ENCODE results near the gene GMFB. TPM values are rescaled to one million over a fixed set of nuclear protein-coding genes. Genes with fewer than 3 reads are reported as not detected.

Gene GMFB
- total and polyA plus RNA-seq, 2 donors (not counting 3 experiments of a cell fraction or from before 2014, with no cell fraction given): 10.1 to 52.0 TPM

GRCh38 chr14:54475911-54476310, 12.9 kb downstream of the GMFB start:
- TF ChIP-seq POLR2A (IDR thresholded peaks at IDR 0.05; ENCODE audit: low read depth, low read length): no peak
- no peak for TF ChIP-seq GATA2 (IDR thresholded peaks at IDR 0.05; ENCODE audit: insufficient read depth, insufficient read length, low read depth, low read length)
- no peak for TF ChIP-seq JUN (IDR thresholded peaks at IDR 0.05; ENCODE audit: borderline replicate concordance, insufficient read depth, insufficient read length, low read depth)
- TF ChIP-seq FOS (IDR thresholded peaks at IDR 0.05; ENCODE audit: borderline replicate concordance, insufficient read depth, low read length): no peak
- TF ChIP-seq CTCF (IDR thresholded peaks at IDR 0.05; ENCODE audit: extremely low read depth in 1 of 2, insufficient read depth in 1 of 2, low read depth in 1 of 2, low read length in 2 of 2): no peak
- TF ChIP-seq MAX (IDR thresholded peaks at IDR 0.05; ENCODE audit: insufficient read depth, insufficient read length): no peak
- TF ChIP-seq EZH2 (IDR thresholded peaks at IDR 0.05; ENCODE audit: borderline replicate concordance, low read depth, low read length, severe bottlenecking): no peak
- TF ChIP-seq POLR2AphosphoS5 (IDR thresholded peaks at IDR 0.05; ENCODE audit: insufficient read depth, low read depth, low read length): no peak
- no peak for TF ChIP-seq MYC (IDR thresholded peaks at IDR 0.05; ENCODE audit: low read depth, low read length)
- Histone ChIP-seq H3K9me1 (replicated peaks; ENCODE audit: control insufficient read depth, extremely low read depth, insufficient read depth, low read length) (no peaks in the 10 kb centered on the region), H3K9me3 (replicated peaks; ENCODE audit: control insufficient read depth, insufficient read depth, low read length) (no peaks in the 10 kb centered on the region), H3K27me3 (ENCODE audit: control insufficient read depth in 2 of 2, insufficient read depth in 2 of 2, low read length in 2 of 2) (no peaks in the 10 kb centered on the region), H3K9ac (replicated peaks; ENCODE audit: extremely low read depth, insufficient read depth, low read length) (no peak overlapping the region), H3K4me1 (ENCODE audit: control insufficient read depth, extremely low read depth, insufficient read depth, low read length) (no peaks in the 10 kb centered on the region), H3K79me2 (ENCODE audit: control insufficient read depth, insufficient read depth, low read length) (no peaks in the 10 kb centered on the region), H3K4me3 (replicated peaks in 1 of 3; ENCODE audit: insufficient read depth in 1 of 3, low read depth in 1 of 3, low read length in 3 of 3) (no peak overlapping the region), H3K36me3 (ENCODE audit: control insufficient read depth in 2 of 2, extremely low read depth in 1 of 2, insufficient read depth in 2 of 2, low read length in 2 of 2) (peaks cover 0 to 2% of the 10 kb centered on the region in 2 experiments), H3K27ac (ENCODE audit: insufficient read depth, low read depth, low read length) (no peak overlapping the region), H2AFZ (ENCODE audit: low read depth, low read length) (no peak overlapping the region), H3K4me2 (ENCODE audit: insufficient read depth, low read length) (no peak overlapping the region), H4K20me1 (replicated peaks; ENCODE audit: control insufficient read depth, extremely low read depth, insufficient read depth, low read length) (no peaks in the 10 kb centered on the region)
- ChIA-PET POLR2A (no interaction called here), CTCF (no interaction called here)
- no peak for FAIRE-seq
- no TSS peak for BruUV-seq (replicated peaks)
- intact Hi-C loops (cut with micrococcal nuclease) (no loop called here), dilution Hi-C loops (cut with MboI; ENCODE audit: extremely low pct_ligation_motif_present, low sequenced_read_pairs) (no loop called here)
- no peak for DNase-seq (ENCODE audit: low read depth, low spot score)
